Retinal pigment epithelial cell (primary cell): ENCODE measurements around the gene FUNDC1.

Source experiments
- DNase-seq: peaks from one replicate; pipeline ENCODE4 v3.0.0-alpha.2; 2010; ENCODE audit warnings: low read depth
- H3K4me3 ChIP-seq: 2 replicates; pipeline ENCODE4 v1.5.1; 2011; ENCODE audit warnings: mild to moderate bottlenecking, low read length, control low read depth, moderate library complexity
- CTCF ChIP-seq: conservative IDR thresholded peaks from 2 replicates; pipeline ENCODE4 v1.5.1; 2011; ENCODE audit warnings: low read depth, low read length, control low read depth, inconsistent platforms

The FUNDC1 gene

GRCh38 chrX:44480591-44480990 is 62.1 kb downstream of the FUNDC1 start:
- H3K4me3 ChIP-seq: no peak overlapping the region
- DNase-seq: peak; percentile 4
- no peak for TF ChIP-seq CTCF

GRCh38 chrX:44474410-44474809 is 68.2 kb downstream of the FUNDC1 start:
- H3K4me3 ChIP-seq: no peak overlapping the region
- TF ChIP-seq CTCF: no peak
- no peak for DNase-seq
